ENCODE measurements around the gene NPFF. TPM values are rescaled to one million over a fixed set of nuclear protein-coding genes. Genes with fewer than 3 reads are reported as not detected.

Gene NPFF
- total and polyA plus RNA-seq, 2 of the 13 experiments (the other 11 are each of a cell fraction or from before 2014, with no cell fraction given), result not detected

DNA sequence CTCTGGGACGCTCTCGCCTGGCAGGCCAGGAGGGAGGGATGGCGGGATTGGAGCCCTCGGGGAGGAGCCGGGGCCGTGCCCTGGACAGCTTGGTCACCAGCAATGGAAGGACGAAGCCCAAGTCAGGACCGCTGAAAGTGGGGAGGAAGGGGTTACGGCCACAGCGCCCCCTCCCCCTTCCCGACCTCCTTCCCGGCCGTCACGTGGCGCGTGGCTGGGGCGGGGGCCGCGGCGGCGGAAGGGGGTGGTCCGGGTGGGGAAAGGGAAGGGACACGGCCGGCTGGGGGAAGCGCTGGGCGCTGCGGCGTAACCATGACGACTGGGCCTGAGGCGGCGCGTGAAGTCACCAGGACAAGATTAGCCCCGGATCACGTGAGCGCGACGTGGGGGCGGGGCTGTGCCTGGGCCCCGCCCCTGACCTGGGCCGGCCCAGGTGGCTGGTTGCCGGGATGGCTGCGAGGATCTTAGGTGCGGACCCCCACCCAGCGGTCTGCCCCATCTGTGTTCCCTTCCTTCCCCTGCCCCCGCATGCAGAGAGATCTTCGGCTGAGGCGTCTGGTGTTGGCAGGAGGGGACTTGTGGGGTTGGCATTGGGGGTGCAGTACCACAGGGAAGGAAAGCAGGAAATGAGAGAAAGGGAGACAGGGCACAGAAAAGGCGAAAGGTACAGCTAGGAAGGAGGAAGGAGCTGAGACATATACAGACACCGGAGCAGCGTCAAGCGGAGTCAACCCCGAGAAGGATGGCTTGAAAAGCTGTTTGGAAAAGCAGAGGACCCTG lies 14.3 kb downstream of the NPFF start (continued):
- TF ChIP-seq, protein P1, sequence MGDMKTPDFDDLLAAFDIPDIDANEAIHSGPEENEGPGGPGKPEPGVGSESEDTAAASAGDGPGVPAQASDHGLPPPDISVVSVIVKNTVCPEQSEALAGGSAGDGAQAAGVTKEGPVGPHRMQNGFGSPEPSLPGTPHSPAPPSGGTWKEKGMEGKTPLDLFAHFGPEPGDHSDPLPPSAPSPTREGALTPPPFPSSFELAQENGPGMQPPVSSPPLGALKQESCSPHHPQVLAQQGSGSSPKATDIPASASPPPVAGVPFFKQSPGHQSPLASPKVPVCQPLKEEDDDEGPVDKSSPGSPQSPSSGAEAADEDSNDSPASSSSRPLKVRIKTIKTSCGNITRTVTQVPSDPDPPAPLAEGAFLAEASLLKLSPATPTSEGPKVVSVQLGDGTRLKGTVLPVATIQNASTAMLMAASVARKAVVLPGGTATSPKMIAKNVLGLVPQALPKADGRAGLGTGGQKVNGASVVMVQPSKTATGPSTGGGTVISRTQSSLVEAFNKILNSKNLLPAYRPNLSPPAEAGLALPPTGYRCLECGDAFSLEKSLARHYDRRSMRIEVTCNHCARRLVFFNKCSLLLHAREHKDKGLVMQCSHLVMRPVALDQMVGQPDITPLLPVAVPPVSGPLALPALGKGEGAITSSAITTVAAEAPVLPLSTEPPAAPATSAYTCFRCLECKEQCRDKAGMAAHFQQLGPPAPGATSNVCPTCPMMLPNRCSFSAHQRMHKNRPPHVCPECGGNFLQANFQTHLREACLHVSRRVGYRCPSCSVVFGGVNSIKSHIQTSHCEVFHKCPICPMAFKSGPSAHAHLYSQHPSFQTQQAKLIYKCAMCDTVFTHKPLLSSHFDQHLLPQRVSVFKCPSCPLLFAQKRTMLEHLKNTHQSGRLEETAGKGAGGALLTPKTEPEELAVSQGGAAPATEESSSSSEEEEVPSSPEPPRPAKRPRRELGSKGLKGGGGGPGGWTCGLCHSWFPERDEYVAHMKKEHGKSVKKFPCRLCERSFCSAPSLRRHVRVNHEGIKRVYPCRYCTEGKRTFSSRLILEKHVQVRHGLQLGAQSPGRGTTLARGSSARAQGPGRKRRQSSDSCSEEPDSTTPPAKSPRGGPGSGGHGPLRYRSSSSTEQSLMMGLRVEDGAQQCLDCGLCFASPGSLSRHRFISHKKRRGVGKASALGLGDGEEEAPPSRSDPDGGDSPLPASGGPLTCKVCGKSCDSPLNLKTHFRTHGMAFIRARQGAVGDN (CRISPR knock-in tag; IDR thresholded peaks at IDR 0.05), result peak; percentile 69
- TF ChIP-seq, protein P2, sequence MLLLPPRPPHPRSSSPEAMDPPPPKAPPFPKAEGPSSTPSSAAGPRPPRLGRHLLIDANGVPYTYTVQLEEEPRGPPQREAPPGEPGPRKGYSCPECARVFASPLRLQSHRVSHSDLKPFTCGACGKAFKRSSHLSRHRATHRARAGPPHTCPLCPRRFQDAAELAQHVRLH (CRISPR knock-in tag; IDR thresholded peaks at IDR 0.05; ENCODE audit: borderline replicate concordance, low read depth), result no peak
- TF ChIP-seq KDM5A (IDR thresholded peaks at IDR 0.05; ENCODE audit: borderline replicate concordance, low read length) (0 out of 2 replicates have a peak, but pooled peaks have one; percentile 25), ATAD3A (CRISPR knock-in tag; IDR thresholded peaks at IDR 0.05) (no peak), PRMT3 (CRISPR knock-in tag; IDR thresholded peaks at IDR 0.05; ENCODE audit: borderline replicate concordance, low read depth) (no peak), FOXC1 (CRISPR knock-in tag; IDR thresholded peaks at IDR 0.05; ENCODE audit: borderline replicate concordance) (0 out of 2 replicates have a peak, but pooled peaks have one; percentile 65), ZNF441 (CRISPR knock-in tag; IDR thresholded peaks at IDR 0.05; ENCODE audit: borderline replicate concordance) (no peak), MEIS1 (CRISPR knock-in tag; IDR thresholded peaks at IDR 0.05; ENCODE audit: borderline replicate concordance) (0 out of 2 replicates have a peak, but pooled peaks have one; percentile 44), ZNF644 (CRISPR knock-in tag; IDR thresholded peaks at IDR 0.05; ENCODE audit: low read depth) (no peak), MYNN (CRISPR knock-in tag; IDR thresholded peaks at IDR 0.05; ENCODE audit: low read depth) (no peak), ZNF510 (CRISPR knock-in tag; IDR thresholded peaks at IDR 0.05; ENCODE audit: low read depth) (no peak), JUND (CRISPR knock-in tag; IDR thresholded peaks at IDR 0.05) (no peak), REXO4 (CRISPR knock-in tag; IDR thresholded peaks at IDR 0.05; ENCODE audit: borderline replicate concordance) (no peak), AGO2 (optimal IDR thresholded peaks at IDR 0.05; ENCODE audit: low read depth, low read length) (no peak), ZFY (CRISPR knock-in tag; IDR thresholded peaks at IDR 0.05) (peak; percentile 43), ZNF12 (CRISPR knock-in tag; IDR thresholded peaks at IDR 0.05) (no peak), PHF20 (CRISPR knock-in tag; IDR thresholded peaks at IDR 0.05) (peak; percentile 35; the same call in 1 of the 2 replicates), EED (CRISPR knock-in tag; IDR thresholded peaks at IDR 0.05) (no peak), ZNF766 (CRISPR knock-in tag; IDR thresholded peaks at IDR 0.05; ENCODE audit: borderline replicate concordance) (no peak), ZNF143 (CRISPR knock-in tag; IDR thresholded peaks at IDR 0.05) (0 out of 2 replicates have a peak, but pooled peaks have one; percentile 48)
- TF ChIP-seq, protein P3, sequence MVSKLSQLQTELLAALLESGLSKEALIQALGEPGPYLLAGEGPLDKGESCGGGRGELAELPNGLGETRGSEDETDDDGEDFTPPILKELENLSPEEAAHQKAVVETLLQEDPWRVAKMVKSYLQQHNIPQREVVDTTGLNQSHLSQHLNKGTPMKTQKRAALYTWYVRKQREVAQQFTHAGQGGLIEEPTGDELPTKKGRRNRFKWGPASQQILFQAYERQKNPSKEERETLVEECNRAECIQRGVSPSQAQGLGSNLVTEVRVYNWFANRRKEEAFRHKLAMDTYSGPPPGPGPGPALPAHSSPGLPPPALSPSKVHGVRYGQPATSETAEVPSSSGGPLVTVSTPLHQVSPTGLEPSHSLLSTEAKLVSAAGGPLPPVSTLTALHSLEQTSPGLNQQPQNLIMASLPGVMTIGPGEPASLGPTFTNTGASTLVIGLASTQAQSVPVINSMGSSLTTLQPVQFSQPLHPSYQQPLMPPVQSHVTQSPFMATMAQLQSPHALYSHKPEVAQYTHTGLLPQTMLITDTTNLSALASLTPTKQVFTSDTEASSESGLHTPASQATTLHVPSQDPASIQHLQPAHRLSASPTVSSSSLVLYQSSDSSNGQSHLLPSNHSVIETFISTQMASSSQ (IDR thresholded peaks at IDR 0.05; ENCODE audit: low read depth), result no peak
- TF ChIP-seq, protein P3 (CRISPR knock-in tag; IDR thresholded peaks at IDR 0.05; ENCODE audit: borderline replicate concordance), result peak; percentile 49; the same call in 1 of the 2 replicates
